Activated CD8-positive, alpha-beta memory T cell treated with anti-CD3 and anti-CD28 coated beads, Interleukin-2, amount 50 U/mL, for 24 hours (primary cell): ENCODE measurements around the gene SKIDA1.

Experiments
- DNase-seq: peaks from one replicate; pipeline ENCODE4 v3.0.0-alpha.2; 2020; ENCODE audit errors: extremely low read depth

SKIDA1 gene

GRCh38 chr10:21501731-21502347 is 23.6 kb downstream of the SKIDA1 start:
- DNase-seq = no peak

GRCh38 chr10:21501091-21501490 is 24.4 kb downstream of the SKIDA1 start:
- no peak for DNase-seq

- DNase-seq = no peak
Observed at GRCh38 chr10:21500578-21500910, 24.9 kb downstream of the SKIDA1 start.

- DNase-seq = no peak
Observed at GRCh38 chr10:21499701-21500577, 25.5 kb downstream of the SKIDA1 start.

DNA sequence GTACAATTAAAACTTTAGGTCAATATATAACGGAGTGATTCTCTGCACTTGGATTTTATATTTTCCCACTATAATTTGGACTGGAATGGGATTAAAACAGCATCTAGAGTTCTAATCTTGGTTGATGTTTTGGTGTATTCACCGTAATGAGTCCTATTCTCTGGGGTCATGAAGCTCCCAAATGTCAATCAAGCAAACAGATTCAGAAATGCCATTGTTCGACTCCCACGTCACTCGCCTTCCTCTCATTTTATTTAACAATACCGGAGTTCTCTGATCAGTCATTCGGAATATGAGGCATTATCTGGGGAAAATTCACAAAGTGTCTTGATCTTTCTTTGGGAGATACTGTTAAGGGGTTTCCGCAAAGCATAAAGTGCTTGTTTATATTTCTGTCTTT is 26.5 kb downstream of the SKIDA1 start:
- DNase-seq = no peak

GRCh38 chr10:21498377-21498776 is 27.1 kb downstream of the SKIDA1 start:
- DNase-seq = no peak

GRCh38 chr10:21497177-21497807 is 28.2 kb downstream of the SKIDA1 start:
- DNase-seq = no peak

- no peak for DNase-seq
Observed at GRCh38 chr10:21496343-21497176, 28.9 kb downstream of the SKIDA1 start.

DNA sequence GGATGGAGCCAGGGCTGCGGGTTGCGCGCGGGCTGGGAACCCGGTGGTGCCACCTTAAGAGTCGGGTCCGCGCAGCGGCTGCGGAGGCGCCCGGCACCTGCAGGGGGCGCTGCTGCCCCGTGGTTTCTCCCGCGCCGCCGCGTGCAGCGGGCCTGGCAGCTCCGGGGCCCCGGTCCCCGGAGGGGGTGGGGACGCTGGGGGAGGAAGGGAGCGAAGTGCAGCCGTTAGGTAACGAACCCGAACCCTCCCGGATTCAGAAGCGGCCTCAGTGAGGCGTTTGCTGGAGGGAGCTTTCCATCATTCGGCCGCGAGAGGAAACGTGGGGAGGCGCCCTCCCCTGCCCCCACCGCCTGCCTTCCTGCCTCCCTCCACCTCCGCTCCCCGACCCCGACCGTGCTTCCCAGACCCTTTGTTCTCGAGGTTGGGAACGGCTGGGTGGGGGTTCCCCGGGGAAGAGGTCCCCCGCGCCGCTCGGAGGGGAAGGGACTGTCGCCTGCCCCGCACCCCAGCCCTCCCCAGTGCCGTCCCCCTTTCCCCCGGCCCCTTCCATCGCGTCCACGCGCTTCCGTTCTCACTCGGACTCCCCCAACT is 29.6 kb downstream of the SKIDA1 start:
- DNase-seq = peak; percentile 56

- DNase-seq = no peak
Observed at GRCh38 chr10:21495002-21495751, 30.3 kb downstream of the SKIDA1 start.

- no peak for DNase-seq
Observed at GRCh38 chr10:21494191-21495001, 31.1 kb downstream of the SKIDA1 start.

GRCh38 chr10:21493784-21494183 is 31.7 kb downstream of the SKIDA1 start:
- DNase-seq = no peak

DNA sequence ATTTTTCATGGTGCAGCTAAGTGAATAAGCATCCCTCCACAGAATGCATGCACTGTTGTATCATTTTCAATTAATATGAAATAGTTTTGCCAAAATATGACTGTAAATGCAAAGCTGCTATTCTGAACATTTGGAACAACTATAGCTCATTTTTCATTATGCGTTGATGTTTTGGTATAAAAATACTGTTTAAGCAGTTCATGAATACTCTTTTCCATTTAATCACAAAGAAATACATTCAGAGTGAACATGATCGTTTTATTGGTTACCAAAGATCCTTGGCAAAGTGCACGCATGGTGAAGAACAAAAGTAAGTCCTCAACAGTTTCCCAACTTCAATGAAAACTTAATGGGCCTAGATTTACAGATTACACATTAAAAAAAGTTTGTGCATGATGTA is 33.1 kb downstream of the SKIDA1 start:
- no peak for DNase-seq

DNA sequence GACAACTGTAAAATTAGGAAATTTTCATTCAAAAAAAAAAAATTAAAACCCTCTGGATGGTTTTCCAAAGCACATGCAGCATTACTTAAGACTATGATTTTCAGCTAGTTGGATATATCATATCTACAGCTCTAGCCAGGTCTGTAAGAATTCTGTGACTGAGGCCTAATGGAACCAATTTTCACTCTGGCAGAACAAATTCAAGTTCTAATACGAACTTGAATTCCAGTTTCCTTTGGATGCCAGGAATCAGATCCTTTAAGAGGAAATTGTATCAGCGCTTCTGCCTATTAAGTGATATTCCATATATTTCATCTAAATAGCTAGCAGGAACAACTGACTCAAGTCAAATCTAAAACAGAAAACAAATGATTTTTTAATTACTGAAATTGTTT is 34.8 kb downstream of the SKIDA1 start:
- no peak for DNase-seq

GRCh38 chr10:21490028-21490710 is 35.3 kb downstream of the SKIDA1 start:
- no peak for DNase-seq

GRCh38 chr10:21488957-21489446 is 36.5 kb downstream of the SKIDA1 start:
- DNase-seq = no peak

GRCh38 chr10:21488246-21488956 is 37.1 kb downstream of the SKIDA1 start:
- no peak for DNase-seq

- DNase-seq = no peak
Observed at GRCh38 chr10:21487416-21488180, 37.9 kb downstream of the SKIDA1 start.
